HG02973 (cell line): ENCODE results near the gene KCNMB1.
"Not testable (repeated sequence)": the region's sequence is repeated elsewhere in the genome, so short reads cannot be mapped to it uniquely, and the experiment has no call there.

ENCODE experiments used
- ATAC-seq: cut with Tn5 transposase; IDR thresholded peaks from one replicate; pipeline ENCODE4 v1.9.1; 2021; ENCODE audit warnings: moderate library complexity; ENCODE audit not compliant: unreplicated experiment

The KCNMB1 gene

DNA sequence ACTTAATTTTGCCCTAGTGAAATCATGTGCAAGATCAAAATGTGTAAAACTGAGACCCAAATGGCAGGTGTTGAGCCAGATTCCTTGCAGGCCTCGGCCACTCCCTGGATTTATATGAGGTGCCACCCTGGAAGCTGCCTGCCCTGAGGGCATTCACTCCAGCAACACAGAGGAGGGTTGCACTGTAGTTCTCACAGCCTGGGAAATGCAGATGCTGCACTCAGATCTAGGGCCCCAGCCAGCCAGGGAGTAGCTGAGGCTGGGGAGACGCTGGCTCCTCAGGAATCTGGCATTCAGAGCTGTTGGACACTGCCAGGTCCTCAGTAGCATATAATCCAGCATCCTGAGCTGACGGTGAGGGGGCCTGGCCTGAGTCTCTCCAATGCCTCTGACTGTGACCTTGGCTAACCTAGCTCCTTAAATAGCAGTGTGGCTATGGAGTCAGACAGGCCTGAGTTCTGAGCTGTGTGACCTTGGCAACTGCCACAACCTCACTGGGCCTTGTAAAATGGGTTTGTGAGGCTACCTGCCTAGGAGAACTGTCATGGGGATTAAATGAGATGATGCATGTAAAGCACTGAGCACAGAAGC, 8.7 kb downstream of the KCNMB1 start:
- ATAC-seq = no peak

DNA sequence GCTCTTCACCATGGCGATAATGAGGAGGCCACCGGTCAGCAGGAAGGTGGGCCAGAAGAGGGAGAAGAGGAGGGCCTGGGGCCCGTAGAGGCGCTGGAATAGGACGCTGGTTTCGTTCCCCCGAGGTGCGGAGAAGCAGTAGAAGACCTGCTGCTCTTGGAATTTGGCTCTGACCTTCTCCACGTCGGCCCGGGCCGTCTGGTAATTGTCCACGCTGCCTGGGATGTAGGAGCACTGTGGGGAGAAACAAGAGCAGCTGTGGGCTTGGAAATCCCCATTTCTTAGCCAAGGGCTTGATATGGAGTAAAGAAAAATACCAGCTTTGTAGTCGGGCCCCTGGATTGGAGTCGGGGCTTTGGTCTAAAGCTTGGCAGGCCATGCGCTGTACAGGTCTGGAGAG, 10.4 kb downstream of the KCNMB1 start:
- no peak for ATAC-seq

DNA sequence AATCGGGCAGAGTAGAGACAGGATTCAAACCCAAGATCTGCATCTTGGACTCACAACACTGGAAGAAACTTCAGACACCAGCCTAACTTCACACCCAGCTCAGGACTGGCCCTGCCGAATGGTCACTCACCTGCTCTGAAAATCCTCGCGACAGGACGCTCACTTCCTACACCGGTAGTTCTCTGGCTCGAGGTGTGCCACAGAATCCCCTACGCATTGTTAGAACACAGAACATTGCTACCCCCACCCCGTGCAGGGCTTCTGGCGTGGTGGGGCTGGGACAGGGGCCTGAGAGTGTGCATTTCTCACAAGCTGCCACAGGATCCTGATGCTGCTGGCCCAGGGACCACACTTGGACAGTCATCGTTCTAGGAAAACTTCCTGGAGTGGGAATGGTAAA, 12.1 kb downstream of the KCNMB1 start:
- ATAC-seq = no peak

DNA sequence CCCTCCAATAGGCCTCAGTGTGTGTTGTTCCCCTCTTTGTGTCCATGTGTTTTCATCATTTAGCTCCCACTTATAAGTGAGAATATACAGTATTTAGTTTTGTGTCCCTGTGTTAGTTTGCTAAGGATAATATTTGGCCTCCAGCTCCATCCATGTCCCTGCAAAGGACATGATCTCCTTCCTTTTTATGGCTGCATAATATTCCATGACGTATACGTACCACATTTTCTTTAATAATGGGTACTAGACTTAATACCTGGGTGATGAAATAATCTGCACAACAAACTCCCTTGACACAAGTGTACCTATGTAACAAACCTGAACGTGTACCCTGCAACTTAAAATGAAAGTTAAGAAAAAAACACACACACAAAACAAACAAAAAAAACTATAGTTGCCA, 12.6 kb downstream of the KCNMB1 start:
- not testable (repeated sequence) for ATAC-seq

DNA sequence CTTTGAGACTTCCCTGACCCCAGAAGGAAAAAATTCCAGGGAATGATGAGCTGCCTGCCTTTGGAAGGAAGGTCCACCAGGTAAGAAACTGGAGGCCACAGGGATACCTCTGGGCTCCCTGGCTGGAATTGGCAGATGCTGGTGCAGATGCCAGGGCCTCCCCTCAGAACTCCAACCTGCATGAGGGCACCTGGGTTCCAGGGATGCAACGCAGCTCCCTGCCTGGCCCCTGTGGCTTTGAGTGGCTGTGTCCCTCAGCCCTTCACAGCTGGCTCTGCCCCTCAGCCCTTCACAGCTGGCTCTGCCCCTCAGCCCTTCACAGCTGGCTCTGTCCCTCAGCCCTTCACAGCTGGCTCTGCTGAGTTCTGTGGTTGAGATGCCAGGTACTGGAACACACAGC, 13.9 kb downstream of the KCNMB1 start:
- no peak for ATAC-seq

DNA sequence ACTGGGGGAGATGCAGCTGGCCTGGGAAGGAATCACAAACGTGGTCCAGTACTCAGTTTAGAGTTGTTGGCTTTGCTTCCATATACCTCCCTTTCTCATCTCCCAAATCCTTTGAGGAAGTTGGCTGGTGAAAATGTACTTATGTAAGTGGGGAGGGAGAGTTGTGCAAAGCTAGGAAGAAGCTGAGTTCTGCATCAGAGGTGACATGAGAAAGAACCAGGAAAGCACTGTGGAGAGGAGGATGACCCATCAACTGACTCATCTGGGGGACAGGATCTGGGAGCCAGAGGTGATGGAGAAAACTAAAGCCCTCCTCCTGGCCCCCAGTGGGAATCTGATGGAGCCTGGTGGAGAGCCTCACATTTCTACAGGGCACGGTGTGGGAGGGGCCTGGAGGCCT, 16.2 kb downstream of the KCNMB1 start:
- no peak for ATAC-seq

DNA sequence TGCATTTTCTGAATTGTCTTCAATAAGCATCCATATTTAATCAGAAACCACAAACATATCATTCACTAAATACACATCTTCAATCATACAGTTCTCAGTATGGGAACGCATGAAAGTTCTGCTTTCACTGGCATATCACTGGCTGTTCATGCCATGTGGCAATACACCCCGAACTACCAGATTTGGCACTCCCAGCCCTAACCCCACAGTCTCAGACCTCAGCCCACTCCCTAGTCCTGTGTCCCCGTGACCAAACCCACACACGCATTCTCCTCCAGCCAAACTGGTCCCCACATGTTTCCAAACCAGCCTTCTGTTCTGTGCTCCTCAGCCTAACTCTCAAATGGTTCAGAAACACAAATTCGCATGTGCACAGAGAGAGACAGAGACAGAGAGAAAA, 20.6 kb downstream of the KCNMB1 start:
- no peak for ATAC-seq

DNA sequence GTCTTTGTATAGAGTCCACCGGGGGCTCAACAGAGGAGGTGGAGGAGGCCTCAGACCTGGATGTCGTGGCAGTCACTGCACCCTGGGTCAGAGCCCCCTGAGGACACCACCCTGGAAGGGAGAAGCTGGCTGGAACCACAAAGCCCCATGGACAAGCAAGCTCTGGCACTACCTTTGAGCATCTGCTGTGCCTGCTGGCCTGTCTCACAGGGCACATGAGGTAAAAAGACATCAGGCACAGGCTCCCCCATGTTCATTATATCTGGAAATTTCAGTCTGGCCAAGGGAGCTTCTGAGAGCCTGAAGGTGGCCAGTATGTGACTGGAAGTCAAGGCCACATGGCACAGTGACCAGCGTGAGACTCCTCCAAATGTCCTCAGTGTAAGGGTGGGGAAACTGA, 22.9 kb downstream of the KCNMB1 start:
- ATAC-seq = no peak

DNA sequence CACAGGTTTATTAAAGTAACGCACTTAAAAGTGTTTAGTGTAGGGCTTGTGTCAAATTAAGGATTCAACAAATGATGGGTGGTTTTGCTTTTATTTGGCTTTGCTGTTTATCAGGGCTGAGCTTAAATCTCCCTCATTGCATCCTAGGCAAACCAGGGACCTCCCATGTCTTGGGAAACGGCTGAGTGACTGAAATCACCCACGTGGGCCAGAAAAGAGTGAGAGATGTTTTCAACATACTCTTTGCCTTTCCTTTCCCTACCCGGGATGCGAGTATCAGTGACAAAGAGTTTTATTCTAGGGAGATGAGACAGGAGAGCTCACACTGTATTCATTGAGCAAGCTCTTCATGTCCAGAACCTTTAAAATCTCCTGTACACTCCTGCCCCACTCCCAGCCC, 23.3 kb downstream of the KCNMB1 start:
- no peak for ATAC-seq

DNA sequence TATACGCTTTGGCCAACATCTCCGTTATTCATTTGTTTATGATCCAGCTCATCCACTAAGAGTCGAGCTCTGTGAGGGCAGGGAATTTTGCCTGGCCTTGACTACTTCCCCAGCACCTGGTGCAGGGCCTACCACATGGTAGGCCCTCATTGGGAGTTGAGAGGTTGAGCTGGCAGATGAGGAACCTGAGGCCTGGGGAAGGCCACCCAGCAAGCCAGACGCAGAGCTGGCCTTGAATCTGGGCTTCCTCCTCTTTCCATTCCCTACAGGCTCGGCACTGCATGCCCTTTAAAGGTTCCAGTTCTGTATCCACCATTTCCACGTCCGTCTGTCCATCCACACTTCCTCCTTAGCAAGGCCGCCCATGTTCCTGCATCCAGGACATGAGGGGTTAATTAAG, 24.2 kb downstream of the KCNMB1 start:
- ATAC-seq = no peak

DNA sequence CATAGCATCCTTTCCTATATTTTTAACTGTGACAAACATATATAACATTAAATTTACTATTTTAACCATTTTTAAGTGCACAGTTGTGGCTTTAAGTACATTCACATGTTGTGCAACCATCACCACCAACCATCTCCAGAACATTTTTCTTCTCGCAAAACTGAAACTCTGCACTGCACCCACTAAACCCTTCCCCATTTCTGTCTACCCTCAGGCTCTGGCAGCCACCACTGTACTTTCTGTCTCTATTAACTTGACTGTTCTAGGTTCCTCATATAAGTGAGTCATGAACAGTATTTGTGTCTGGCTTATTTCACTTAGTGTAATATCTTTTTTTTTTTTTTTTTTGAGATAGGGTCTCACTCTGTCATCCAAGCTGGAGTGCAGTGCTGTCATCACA, 25.5 kb downstream of the KCNMB1 start:
- ATAC-seq = no peak

DNA sequence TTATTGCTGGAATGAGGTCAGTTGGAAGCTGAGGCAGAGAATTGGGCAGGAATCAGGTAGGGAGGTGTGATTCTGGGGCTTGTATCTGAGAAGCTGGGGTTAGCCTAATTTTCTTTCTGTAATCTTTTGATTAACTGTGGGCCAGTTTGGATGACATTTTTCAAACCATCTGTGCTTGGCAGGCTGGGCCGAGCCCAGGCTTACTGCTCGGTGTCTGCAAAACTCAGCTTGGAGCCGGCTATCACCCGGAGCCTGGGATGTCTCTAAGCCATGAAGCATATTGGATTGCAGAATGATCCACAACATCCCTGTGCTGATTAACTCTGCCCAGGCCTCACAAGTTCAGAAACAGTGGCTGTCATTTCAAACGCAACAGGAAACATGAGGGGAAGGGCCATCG, 26.5 kb downstream of the KCNMB1 start:
- ATAC-seq = no peak

DNA sequence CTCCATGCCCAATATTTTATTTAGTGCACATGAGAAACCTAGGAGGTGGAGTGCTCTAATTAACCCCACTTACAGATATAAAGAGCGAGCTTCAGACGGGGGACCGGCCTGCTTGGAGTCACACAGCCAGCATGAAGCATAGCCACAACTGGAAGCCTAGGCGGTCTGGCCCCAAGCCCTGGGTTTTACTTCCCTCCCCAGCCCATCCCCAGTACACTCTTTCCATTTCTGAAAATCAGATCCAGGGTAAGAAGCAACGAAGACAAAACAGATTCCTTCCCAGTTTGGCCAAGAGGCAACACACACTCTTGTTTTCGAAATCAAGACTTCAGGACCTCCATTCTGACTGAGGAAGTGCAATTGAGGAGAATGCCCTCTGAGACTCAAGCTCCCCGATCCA, 27.1 kb downstream of the KCNMB1 start:
- ATAC-seq = no peak

DNA sequence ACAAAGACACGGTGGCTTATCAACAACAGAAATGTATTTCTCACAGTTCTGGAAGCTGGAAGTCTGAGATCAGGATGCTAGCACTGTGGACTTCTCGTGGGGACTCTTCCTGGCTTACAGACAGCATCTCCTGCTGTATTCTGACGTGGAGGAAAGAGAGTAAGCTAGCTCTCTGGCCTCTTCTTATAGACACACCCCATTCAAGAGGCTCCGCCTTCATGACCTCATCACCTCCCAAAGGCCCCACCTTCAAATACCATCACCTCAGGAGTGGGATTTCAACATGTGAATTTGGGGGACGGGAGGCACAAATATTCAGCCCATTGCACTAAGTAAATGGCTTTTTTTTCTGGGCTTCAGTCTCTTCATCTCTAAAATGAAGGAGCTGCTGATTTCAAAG, 27.6 kb downstream of the KCNMB1 start:
- no peak for ATAC-seq

DNA sequence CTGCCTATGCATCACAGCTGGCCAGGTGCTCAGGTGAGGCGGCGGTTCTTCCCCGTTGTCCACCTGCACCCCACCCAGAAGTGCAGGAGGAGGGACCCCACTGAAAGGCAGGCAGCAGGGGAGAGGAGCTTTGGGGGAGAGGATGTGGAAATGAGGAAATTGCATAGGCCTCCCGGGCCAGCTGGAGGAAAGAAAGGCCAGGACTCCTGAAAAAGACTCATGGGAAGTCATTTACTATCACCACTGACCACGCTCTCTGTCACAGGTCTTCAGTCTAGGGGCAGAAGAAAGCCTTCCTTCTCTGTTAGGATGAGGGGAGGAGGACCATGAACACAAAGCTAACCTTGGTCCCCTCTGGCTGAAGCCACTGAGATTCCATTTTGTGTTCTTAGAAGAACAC, 28.1 kb downstream of the KCNMB1 start:
- ATAC-seq = no peak

DNA sequence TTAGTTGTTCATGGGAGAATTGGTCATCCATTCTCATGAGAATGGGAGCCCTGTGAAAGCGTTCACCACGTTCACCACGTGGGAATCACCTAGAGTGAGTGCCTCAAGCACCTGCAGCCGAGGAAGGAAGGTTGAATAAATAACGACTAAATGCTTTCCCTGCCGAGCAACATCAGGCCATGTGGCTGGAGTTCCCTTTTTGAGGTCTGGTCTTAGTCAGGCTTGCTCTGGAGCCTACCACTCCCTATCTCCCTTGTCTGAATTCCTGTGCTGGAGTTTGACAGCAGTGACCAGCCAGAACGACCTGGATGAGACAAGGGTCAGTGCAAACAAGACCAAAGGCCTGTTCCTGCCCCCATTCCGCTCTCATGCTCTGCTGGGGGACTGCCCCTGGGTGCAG, 28.5 kb downstream of the KCNMB1 start:
- no peak for ATAC-seq

DNA sequence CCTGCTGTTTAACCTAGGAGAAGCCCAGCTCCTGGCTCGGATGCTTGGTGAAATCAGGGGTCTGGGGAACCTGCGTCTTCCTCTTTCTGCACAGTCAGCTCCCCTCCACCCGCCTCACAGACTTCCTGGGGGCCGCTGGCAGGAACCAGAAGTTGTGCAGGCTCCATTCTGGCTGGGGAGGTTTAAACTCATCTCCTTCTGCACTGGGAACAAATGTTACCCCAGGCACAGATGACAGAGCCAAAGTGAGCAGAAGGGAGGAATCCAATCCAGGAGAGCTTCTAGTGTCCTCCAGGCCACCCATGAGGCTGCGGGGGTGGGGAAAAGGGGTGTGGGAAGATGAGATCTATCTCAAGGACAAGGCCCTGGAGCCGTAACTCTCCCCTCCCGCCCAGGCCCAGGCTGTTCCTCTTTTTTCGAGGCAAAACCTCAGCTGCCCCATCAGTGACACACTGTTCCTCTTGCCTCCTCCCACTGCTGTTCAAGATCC, 31.2 kb downstream of the KCNMB1 start:
- no peak for ATAC-seq

DNA sequence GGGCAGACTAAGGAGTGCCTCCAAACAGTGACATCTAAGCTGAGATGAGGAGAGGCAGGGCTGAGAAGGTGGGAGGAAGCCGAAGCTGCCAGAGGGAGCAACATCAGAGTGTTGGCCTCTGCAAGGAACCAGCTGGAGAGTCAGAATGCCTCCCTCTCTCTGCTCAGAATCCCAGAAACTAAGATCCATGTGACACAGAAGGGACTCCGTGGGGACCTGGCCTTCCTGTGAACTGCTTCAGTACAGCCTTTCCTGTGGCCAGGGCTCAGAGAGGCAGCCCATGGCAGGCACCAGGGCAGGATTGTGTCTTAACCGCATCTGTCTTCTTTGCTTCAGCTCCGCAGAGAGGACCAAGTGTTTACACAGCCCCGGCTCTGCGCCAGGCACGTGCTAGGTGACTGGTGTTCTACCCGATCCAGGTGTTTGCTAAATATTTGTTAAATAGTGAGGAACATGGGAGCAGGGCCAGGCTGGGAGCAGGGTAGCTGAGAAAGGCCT, 33.5 kb downstream of the KCNMB1 start:
- no peak for ATAC-seq

DNA sequence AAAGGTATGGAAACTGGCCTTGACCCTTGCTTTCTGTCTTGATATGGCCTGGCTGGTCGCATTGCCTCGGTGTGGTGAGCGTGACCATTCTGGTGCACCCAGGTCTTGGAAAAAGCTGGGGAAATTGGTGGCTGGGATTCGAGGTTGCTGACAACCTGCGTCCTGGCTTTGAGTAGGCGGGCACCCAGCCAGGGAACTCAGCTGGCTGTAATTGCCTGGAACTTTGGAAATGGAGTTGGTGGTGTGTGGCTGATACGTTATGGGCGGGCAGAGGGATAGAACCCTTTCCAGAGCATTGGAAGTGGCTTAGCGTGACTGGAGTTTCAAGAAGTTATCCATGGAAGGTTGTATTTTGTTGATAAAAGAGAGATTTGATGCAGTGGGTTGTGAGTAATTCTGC, 35.2 kb downstream of the KCNMB1 start:
- no peak for ATAC-seq

DNA sequence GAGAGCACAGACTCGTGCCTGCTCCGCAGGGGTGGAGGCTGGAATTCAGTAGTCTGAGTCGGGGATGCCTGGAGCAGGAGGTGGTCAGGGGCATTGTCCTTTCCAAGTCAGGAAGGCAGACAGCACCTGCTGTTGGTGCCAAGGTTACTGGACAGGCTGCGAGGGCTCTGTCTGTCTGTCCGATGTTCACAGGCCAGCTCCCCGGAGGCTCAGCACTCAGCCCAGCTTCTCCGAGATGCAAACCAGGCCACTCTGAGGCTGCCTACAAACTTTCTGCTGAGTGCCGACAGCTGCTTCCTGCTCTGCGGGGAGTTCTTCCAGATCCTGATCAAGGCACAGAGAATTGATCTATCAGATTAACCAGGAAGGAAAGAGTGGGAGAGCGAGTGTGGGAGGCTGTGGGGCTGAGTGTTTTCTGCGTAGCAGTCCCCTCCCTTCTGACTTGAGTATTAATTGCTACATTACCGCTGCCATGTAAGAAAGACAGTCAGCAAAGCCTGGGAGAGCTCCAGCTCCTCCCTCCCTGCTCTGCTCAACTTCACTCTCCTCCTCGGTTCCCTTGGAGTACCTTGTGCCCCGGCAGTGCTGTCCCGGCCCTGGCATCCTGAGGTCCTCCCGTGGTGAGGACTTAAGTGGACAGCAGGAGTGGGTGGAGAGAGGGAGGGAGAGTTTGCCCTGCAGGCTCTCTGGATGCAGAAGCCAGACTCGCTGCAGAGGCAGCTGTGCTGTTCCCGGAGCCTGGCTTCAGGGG, 36.0 kb downstream of the KCNMB1 start:
- ATAC-seq = no peak

DNA sequence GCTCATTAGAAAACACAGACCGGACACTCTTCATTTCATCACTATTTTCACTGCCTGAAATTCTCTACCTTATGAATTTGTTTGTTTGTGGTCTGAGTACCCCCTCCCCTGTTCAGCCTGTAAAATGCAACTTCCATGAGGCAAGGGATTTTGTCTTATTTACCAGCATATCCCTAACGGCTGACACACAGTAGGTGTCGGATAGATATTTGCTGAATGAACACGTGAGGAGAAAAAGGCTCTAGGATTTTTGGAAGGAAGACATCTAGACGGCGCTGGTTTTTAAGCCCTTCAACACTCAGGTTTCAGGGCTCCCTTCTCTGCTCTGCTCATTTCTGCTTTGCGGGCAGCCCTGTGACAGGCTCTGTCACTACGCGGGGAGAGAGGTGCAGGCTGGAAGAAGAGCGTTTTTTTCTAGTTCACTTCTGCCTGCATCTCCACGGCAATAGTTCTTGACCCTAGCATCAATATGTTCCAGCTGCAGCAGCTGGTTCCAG, 41.0 kb downstream of the KCNMB1 start:
- no peak for ATAC-seq

DNA sequence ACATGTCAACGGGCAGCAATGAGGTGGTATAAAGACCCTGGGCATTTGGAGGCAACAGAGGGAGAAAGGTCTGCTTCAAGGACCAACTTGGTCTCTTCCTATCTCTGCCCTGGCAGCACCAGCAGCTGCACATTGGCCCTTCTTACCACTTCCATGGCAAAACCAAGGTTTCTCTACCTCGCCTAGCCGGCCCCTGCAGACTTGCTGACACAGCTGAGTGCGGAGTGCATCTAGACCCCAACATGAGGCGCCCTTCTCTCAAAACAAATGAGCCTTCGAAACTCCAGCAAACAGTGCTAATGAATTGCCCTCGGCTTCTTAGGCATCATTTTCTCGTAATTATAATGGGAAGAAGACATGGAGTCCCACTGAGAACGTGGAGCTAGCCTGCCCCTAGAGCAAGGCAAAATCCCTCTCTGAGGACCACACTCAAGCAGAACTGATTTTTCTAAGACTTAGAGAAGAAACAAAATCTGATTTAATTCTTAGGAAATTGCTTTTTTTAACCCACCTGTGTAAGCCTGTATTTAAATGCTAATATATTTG, 42.1 kb downstream of the KCNMB1 start:
- no peak for ATAC-seq
